ENCODE results near the gene AATK.

AATK gene

GRCh38 chr17:81073967-81074839 is 91.8 kb downstream of the AATK start:
- H3K27me3 ChIP-seq (ENCODE audit: insufficient read depth, poor library complexity, severe bottlenecking): no peaks in the 10 kb centered on the region
- H3K4me3 ChIP-seq (replicated peaks; ENCODE audit: insufficient read depth, low read length): no peak overlapping the region
- DNase-seq (ENCODE audit: low read depth in 1 of 2, low spot score in 1 of 2): peak in 1 of 2 experiments; percentile 33
- H3K27ac ChIP-seq (replicated peaks): no peak overlapping the region
- TF ChIP-seq CTCF (IDR thresholded peaks at IDR 0.05; ENCODE audit: insufficient read depth, low read length) (no peak), SPI1 (IDR thresholded peaks at IDR 0.05; ENCODE audit: borderline replicate concordance, low read depth) (no peak), REST (IDR thresholded peaks at IDR 0.05; ENCODE audit: insufficient replicate concordance, low read depth) (no peak), POLR2AphosphoS5 (IDR thresholded peaks at IDR 0.05; ENCODE audit: low read depth) (no peak), GABPA (IDR thresholded peaks at IDR 0.05; ENCODE audit: low read depth) (no peak)

- Histone ChIP-seq H3K27ac (replicated peaks) (no peak overlapping the region), H3K4me3 (replicated peaks; ENCODE audit: insufficient read depth, low read length) (no peak overlapping the region), H3K27me3 (ENCODE audit: insufficient read depth, poor library complexity, severe bottlenecking) (no peaks in the 10 kb centered on the region)
- no peak for DNase-seq (ENCODE audit: low read depth in 1 of 2, low spot score in 1 of 2)
- no peak for TF ChIP-seq CTCF (IDR thresholded peaks at IDR 0.05; ENCODE audit: insufficient read depth, low read length)
These were observed 94.0 kb downstream of the AATK start for GRCh38 chr17:81071761-81072741.

GRCh38 chr17:81070541-81071246 is 95.3 kb downstream of the AATK start:
- H3K4me3 ChIP-seq (replicated peaks; ENCODE audit: insufficient read depth, low read length): no peak overlapping the region
- no peak for TF ChIP-seq REST (IDR thresholded peaks at IDR 0.05; ENCODE audit: insufficient replicate concordance, low read depth)
- TF ChIP-seq POLR2AphosphoS5 (IDR thresholded peaks at IDR 0.05; ENCODE audit: low read depth): no peak
- no peak for TF ChIP-seq SPI1 (IDR thresholded peaks at IDR 0.05; ENCODE audit: borderline replicate concordance, low read depth)
- no peak for TF ChIP-seq GABPA (IDR thresholded peaks at IDR 0.05; ENCODE audit: low read depth)
- no peak for TF ChIP-seq CTCF (IDR thresholded peaks at IDR 0.05; ENCODE audit: insufficient read depth, low read length)
- no peak overlapping the region for H3K27ac ChIP-seq (replicated peaks)
- H3K27me3 ChIP-seq (ENCODE audit: insufficient read depth, poor library complexity, severe bottlenecking): no peaks in the 10 kb centered on the region
- no peak for DNase-seq (ENCODE audit: low read depth in 1 of 2, low spot score in 1 of 2)
